Stimulated activated CD4-positive, alpha-beta T cell treated with anti-CD3 and anti-CD28 coated beads, Interleukin-15, amount 100 ng/mL, for 48 hours (primary cell): Measurements from ENCODE around the gene FER1L5.
"Not testable (repeated sequence)": the region's sequence is repeated elsewhere in the genome, so short reads cannot be mapped to it uniquely, and the experiment has no call there.

Experiments used
- DNase-seq, 2 donors: peaks; one replicate each; pipeline ENCODE4 v3.0.0-alpha.2; 2020; ENCODE audit warnings: low read depth in 2 of 2

The FER1L5 gene

DNA sequence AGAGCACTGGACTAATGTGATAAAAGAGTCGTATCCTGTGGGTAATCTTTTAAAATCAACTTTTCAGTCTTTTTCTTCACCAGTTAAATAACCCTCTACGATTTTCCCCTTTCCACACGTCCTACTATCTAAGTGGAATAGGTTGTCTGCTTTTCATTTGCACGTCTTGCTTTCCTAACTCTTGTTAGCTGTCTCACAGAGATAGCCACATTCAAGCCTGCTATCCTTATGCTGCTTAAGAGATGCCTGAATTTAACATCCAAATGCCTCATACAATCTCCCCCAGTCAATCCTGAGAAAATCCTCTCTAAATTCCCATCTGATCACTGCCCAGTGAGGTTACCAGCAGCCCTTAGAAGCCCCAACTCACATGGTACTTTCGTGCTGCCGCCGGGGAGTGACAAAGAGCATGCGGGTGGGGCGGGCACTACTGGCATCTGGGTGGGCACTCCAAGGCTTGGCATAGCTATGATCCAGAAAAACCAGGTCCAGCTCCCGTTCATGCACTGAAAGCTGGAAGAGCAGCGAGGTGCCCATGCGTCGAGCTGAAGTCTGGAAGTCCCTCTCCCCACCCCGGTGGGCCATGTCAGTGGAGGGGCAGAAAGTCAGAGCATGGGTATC, 5.9 kb upstream of the FER1L5 start:
- DNase-seq, result no peak

DNA sequence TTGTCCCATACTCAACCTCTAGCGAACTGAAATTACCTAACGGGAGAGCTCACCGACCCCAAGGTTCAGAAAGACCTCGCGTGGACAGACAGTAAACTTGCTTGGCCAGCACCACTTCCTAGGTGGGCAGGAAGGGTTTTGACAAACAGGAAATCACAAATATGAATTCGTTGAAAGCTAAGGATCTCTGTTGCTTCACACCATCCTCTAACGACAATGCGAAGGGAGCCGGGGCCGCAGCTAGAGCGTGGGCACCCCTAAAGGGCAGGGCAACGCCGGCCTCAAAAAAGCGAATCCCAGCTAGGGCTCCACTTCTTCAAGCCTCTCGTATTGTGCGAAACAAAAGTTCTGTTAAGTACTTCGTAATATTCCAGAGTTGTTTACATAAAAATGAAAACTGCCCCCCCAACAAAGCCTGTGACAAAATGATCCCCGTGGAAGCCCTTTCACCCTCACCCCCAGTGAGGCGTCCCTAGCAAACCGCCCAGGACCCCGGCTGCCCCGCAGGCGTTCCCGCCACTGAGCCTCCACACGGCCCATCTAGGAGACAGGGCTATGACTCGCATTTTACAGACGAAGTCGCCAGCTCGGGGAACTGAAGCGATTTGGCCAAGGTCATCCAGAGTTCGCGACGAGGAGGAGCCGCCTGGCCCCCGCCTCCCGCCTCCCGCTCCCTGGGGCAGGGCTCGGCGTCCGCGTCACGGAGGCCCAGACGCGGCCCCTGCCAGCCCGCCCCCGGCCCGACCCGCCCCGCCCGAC, 5.0 kb upstream of the FER1L5 start:
- DNase-seq, result peak; percentile 77 to 80

DNA sequence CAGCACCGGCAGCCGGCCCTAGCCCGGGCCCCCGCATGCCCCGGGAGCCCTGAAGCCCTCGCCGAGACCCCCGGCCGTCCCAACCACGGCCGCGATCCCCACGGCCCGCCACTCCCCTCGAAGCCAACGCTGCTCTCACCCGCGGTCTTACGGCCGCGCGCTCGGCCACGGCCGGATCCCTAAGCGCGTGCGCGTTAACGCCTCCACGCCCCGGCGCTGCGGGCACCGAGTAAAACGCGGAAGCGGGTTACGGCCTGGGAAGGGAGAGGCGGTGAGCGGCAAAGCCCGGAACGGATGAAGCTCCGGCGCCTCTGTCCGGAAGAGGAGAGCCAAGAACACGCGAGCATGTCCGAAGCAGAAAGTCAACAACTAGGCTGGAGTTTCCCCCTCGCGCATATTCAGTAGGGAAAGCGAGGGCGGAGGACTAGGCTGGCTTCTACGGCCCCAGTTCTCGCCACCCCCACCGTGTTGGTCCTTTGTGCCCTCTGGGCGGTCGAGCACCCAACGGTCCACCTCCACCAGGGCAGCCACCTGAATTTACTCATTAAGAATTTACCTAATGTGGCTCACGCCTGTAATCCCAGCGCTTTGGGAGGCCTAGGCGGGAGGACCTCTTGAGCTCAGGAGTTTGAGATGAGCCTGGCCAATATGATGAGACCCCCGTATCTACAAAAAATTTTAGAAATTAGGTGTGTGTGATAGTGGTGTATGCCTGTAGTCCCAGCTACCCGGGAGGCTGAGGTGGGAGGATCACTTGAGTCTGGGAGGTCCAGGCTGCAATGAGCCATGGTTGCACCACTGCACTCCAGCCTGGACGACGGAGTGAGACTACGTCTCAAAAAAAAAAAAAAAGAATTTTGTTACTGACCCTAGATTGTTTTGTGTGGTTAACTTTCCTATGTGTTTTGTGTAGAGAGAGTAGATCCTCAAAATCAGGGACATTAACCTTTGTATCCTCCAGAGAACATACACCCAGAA, 4.1 kb upstream of the FER1L5 start, which contains the start of gene KANSL3:
Gene KANSL3 (minus strand): TSS at position 169 of the 978 bp plus-strand sequence. CDS start 1,177 bp downstream, outside the sequence.
- DNase-seq, result peak; percentile 81 to 86

DNA sequence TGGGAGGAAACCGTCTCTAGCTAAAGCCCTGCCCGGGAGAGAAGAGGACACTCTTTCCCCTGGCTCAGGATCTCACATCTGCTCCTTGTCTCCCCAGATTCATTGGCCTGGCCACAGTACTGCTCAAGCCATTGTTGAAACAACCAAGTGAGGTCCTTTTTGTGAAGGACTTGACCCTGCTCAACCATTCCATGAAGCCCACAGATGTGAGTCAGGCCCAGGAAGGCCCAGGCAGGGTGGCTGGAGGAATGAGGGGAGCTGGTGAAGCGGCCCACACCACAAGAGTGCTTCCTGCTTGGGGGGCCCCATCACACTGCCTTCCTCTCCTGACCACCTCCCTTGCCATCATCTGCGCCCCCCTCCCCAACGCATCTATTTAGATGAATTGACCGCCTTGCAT, 5.1 kb downstream of the FER1L5 start:
- no peak for DNase-seq

DNA sequence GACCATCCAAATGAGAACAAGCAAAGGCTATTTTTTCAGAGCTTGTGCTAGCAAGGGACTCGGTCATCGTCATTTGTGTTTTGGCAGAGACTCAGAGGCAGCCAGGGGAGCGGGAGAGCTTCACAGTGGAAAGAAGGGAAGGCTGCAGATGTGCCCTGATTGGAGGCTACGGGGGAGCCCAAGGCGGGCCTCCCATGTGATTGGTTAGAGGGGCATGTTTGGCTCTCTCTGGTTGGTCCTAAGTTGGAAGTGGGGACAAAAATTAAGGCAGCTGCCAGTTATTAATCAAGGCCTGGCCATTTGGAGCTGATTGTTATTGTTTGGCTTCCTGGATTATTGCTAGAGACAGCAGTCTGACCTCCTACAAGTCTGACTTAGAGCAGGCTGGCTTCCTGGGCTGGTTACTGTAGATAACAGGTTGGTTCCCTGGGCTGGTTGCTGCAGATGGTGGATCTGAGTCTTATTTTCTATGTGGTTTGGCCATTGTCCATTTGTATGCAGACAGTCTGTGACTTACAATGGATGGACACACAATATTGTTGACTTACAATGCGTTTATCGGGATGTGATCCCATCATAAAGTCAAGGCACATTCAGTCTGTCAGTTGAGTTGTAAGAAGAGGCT, 5.9 kb downstream of the FER1L5 start:
- DNase-seq, result no peak

DNA sequence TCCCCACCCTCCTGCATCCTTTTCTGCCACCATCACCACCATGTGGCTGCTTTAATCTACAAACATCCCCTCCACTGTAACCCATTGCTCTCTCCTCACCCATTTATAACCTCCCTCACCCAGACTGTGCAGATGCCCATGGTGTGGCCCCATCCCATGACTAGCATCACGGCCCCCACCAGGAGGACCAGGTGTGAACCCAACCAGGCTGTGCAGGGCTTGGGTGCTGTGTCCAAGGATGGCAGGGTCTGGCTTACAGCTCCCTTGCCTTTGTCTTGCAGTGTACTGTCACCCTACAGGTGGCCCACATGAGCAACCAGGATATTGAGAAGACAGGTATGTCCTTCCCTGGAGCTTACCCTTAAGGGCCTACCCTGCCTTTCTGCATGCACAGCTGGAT, 6.8 kb downstream of the FER1L5 start:
- no peak for DNase-seq

DNA sequence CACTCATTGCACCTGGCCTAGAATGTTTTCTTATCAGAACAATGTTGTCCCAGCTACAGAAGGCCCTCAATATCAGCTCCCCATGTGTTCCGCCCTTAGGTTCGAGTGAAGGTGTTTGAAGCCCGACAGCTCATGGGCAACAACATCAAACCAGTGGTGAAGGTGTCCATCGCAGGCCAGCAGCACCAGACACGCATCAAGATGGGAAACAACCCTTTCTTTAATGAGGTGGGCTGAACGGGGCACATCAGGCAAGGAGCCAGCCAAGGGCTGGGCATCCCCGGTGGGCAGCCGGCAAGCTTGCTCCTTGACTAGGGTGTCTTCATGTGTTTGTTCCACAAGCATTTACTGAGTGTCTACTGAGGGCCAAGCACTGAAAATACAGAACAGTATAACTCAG, 9.2 kb downstream of the FER1L5 start:
- DNase-seq, result no peak

DNA sequence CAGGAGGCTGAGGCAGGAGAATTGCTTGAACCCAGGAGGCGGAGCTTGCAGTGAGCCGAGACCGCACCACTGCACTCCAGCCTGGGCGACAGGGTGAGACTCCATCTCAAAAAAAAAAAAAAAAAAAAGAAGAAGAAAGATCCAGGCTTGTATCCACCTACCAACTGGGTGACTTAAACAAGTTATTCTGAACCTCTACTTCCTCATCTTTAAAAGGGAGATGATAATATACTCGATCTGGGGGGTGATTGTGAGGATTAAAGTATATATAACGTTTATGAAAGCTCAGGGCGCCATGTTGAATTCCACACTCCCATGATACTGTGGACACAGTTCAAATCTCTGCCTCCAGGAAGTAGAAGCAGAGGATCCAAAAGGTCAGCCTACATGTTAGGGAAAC, 12.2 kb downstream of the FER1L5 start:
- not testable (repeated sequence) for DNase-seq

DNA sequence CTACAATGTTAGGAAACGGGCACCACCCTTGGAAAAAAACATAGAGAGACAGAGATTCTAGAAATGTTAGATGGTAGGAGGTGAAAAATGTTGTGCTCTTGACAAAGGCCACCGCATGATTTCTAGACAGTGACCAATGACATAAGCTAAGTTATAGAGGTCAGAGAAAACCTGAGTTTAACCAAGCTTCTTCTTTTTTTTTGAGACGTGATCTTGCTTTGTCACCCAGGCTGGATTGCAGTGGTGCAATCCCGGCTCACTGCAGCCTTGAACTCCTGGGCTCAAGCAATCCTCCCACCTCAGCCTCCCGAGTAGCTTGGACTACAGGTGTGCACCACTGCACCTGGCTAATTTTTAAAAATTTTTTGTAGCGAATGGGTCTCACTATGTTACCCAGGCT, 13.0 kb downstream of the FER1L5 start:
- no peak for DNase-seq

DNA sequence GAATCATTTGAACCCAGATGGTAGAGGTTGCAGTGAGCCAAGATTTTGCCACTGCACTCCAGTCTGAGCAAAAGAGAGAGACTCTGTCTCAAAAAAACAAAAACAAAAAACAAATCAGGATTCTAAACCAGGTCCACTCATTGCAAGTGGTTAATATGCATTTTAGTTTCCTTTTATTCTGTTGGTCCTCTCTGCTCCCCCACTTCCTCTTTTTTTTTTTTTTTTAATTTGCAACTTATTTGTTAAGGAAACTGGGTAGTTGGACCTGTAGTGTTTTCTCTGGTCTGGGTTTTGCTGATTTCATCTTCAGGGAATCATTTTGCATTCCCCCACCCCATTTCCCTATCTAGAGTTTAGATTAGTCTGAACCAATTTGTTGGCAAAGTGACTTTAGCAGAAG, 14.0 kb downstream of the FER1L5 start:
- DNase-seq, result no peak

DNA sequence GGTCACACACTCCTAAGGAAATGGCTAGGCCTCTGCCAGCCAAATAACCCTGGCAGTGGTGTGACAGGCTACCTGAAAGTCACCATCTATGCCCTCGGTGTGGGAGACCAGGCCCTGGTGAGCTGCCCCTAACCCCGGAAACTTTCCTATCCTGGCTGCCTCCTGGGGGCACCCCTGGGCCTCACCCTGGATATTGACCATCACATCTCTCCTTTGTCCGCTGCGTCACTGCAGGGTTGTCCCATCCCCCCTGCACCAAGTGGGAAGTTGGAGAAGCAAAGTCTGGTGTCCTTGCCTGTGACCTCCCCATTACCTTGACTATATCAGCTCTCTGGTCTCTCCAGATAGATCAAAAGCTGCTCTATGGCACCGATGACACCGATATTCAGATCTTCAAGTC, 18.8 kb downstream of the FER1L5 start:
- no peak for DNase-seq

DNA sequence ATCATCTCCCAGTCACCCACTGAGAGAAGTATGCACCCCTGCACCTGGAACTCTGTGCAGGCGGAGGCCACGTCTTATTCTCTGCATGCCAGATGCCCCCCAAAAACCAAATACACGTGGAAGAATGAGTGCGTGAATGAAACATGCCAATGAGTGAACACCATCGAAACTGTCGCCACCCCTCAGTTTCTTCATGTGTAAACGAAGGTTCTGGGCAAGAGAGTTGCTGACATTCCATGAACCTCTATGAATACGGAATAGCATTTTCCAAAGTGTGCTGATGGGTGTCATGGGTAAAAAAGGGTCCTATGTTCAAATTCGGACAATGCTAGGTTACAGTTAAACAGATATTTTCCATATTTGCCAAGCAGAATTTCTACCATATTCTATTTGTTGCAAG, 19.8 kb downstream of the FER1L5 start:
- DNase-seq, result no peak

DNA sequence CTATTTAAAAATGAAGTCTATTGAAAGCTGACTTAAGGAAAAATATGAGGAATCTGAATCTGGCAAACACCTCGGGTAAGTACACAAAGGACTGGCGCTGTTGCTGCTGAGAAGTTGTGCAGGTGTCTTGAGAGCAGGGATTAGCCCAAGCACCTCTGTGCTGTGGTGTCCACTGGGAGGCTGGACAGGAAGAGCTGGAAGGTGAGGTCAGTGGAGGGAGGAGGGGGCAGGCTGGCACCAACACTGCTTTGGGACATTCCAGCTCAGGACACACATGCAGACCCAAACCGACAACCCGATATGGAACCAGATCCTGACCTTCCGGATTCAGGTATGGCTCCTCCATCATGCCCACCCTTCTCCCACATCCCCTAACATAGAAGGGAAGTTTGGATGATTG, 20.6 kb downstream of the FER1L5 start:
- DNase-seq, result no peak

DNA sequence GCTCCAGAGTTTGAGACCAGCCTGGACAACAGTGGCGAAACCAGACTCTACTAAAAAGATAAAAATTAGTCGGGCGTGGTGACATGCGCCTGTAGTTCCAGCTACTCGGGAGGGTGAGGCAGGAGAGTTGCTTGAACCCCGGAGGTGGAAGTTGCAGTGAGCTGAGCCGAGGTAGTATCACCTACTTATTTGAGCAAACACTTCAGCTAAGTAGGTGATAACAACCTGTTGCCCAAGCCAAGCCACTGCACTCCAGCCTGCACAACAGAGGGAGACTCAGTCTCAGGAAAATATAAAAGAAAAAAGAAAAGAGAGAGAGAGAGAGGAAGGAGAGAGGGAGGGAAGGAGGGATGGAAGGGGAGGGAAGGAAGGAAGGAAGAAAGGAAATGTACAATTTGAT, 21.3 kb downstream of the FER1L5 start:
- DNase-seq, result no peak

DNA sequence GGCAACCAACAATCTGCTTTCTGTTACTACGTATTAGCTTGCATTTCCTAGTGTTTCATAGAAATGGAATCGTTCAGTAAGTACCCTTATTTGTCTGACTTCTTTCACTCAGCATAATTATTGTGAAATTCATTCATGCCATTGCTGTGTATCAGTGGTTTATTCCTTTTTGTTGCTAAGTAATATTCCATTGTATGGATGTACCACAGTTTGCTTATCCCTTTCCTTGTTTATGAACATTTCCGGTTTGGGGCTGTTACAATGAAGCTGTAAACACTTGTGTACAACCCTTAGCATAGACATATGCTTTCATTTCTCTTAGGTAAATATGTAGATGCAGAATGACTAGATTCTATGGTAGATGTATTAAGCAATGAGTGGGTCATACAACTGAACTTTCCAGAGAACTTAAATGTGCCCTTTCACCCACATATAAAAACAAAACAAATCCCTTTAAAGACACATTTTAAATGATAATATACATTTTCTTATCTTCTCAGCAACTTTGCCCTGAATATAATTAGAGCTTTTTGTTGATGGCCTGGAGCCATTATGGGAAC, 21.9 kb downstream of the FER1L5 start:
- no peak for DNase-seq

DNA sequence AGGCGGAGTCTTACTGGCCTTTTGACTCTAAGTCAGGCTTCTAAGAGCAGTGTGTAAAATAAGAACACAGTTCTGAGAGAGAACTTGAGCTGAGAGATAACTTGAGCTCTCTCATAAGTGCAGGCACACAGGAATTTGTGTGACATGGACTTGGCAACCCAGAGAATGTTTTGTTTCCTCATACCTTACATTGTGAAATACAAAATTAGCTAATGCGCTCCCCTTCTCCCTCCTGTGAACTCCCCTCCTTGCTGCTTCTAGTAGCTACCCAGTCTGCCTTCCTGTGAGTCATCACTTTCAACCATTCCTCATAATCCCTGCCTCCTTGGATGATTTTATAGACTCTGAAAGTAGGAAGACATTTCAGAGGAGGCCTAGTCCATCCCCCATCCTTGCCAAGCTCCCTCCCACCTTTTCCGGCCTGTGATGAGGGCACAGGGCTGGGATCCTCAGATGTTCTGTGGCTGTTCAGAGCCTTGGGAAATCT, 22.6 kb downstream of the FER1L5 start:
- no peak for DNase-seq

DNA sequence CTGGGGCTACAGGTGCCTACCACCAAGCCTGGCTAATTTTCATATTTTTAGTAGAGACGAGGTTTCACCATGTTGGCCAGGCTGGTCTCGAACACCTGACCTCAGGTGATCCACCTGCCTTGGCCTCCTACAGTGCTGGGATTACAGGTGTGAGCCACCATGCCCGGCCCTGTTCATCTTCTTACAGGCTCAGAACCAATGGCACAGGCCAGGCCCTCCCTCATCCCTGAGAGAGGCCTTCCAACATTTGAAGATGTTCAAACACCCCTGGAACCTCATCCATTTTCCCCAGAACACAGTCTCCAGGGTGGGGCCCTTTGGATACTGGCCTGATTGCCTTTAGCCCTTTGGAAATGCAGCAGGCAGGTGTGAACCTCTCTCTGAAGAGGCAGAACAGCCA, 23.2 kb downstream of the FER1L5 start:
- not testable (repeated sequence) for DNase-seq

DNA sequence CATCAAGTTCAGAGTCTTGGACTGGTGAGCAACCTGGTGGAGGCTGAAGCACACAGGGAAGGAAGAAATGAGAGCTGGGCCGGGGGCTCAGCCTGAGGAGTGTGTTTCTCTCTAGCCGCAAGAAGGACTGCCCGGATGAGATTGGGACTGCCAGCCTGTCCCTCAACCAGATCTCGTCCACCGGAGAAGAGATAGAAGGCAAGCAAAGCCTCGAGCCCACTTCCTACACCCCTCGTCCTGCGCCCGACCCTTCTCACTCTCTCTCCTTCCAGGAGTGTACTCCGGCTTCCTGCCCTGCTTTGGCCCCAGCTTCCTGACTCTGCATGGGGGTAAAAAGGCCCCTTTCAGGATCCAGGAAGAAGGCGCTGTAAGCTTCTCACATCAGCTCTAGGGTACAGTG, 26.2 kb downstream of the FER1L5 start:
- no peak for DNase-seq

DNA sequence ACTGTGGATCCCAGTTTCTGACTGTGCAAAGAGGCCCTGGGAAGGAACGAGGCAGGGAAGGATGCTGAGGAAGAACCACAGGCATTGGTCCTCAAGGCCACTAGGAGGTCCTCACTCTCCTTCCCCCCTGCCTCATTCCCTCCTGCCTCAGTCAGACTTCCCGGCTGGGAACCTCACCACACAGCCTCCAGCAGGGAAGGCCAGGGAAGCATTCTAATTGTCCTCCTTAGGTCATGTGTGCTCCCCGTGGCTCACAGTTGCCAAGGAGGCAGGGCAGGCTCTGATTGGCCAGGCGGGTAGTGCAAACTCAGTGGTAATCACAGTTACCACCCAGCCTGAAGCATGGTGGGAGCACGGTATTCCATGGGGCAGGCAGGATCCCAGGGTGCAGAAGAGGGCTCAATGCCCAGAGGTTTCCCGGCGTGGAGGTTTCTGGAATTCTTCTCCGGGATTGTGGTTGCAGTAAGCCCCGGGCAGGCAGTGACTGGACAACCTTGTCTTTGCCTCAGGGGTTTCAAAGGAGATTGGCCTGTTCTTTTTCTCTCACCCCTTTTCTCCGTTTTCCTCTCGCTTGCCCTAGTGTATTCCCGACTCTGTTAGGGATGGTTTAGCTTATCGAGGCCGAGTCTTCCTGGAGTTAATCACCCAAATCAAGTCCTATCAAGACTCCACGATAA, 27.1 kb downstream of the FER1L5 start:
- no peak for DNase-seq

DNA sequence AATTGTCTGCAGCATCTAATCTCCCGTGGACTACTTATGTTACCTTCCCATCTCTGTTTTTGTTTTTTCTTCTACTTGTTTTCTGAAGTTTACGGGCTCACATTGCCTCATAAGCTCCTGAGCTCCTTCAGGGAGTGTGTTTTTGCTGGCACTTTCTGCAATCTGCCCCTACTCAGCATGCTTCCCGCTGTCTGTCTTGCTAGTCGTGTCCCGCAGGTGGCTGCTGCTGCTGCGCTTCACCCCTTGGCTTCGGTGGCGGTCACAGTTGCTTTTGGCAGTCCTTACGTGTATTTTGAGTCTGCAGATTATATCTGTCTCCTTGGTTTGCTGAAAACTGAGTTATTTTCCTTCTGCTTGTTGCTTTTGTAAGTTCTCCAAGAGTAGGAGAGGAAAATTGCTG, 37.3 kb downstream of the FER1L5 start:
- DNase-seq, result no peak
